Midbrain (tissue), 1 donor: Measurements from ENCODE around the gene DUXB.

Experiments
- DNase-seq: peaks from one replicate; lab custom pipeline; 2025; lab: John Stamatoyannopoulos, UW

Gene DUXB

GRCh38 chr16:75701361-75701760 lies at the start of gene DUXB:
Gene DUXB (minus strand): TSS chr16:75701461. CDS start chr16:75701418, 43 bp downstream.
- DNase-seq = no peak

GRCh38 chr16:75750528-75750927 lies 49.3 kb upstream of the DUXB start:
- no peak for DNase-seq

- DNase-seq = no peak
Observed at GRCh38 chr16:75746359-75746758, 45.1 kb upstream of the DUXB start.

GRCh38 chr16:75745823-75746222 lies 44.6 kb upstream of the DUXB start:
- no peak for DNase-seq

GRCh38 chr16:75745242-75745641 lies 44.0 kb upstream of the DUXB start:
- DNase-seq = no peak

- no peak for DNase-seq
Observed at GRCh38 chr16:75742424-75743047, 41.3 kb upstream of the DUXB start.

- DNase-seq = peak; percentile 48
Observed at GRCh38 chr16:75733305-75734211, 32.3 kb upstream of the DUXB start.

- DNase-seq = no peak
Observed at GRCh38 chr16:75732871-75733270, 31.6 kb upstream of the DUXB start.

GRCh38 chr16:75727221-75727620 lies 26.0 kb upstream of the DUXB start:
- no peak for DNase-seq

GRCh38 chr16:75726390-75726789 lies 25.1 kb upstream of the DUXB start, which contains the start of gene CPHXL:
Gene CPHXL (minus strand): TSS chr16:75726490. CDS start chr16:75726442, 48 bp downstream.
- no peak for DNase-seq

GRCh38 chr16:75718452-75718851 lies 17.2 kb upstream of the DUXB start:
- DNase-seq = no peak

- DNase-seq = no peak
Observed at GRCh38 chr16:75714661-75715060, 13.4 kb upstream of the DUXB start.

- DNase-seq = no peak
Observed at GRCh38 chr16:75710344-75710743, 9.1 kb upstream of the DUXB start.

- DNase-seq = no peak
Observed at GRCh38 chr16:75703306-75703705, 2.0 kb upstream of the DUXB start.

GRCh38 chr16:75702242-75702641 lies 981 bp upstream of the DUXB start:
- no peak for DNase-seq

GRCh38 chr16:75697571-75697970 lies 3.7 kb downstream of the DUXB start:
- no peak for DNase-seq

- no peak for DNase-seq
Observed at GRCh38 chr16:75695708-75696107, 5.6 kb downstream of the DUXB start.

GRCh38 chr16:75687361-75687760 lies 13.9 kb downstream of the DUXB start:
- DNase-seq = no peak

- DNase-seq = no peak
Observed at GRCh38 chr16:75682308-75682707, 19.0 kb downstream of the DUXB start.

GRCh38 chr16:75679366-75679765 lies 21.9 kb downstream of the DUXB start:
- no peak for DNase-seq

- DNase-seq = no peak
Observed at GRCh38 chr16:75676909-75677308, 24.4 kb downstream of the DUXB start, which contains the start of gene CPHXL2. Gene CPHXL2 (minus strand): TSS chr16:75677009. CDS start chr16:75676999, 10 bp downstream.

- DNase-seq = no peak
Observed at GRCh38 chr16:75667503-75667902, 33.8 kb downstream of the DUXB start.

- DNase-seq = peak; percentile 18
Observed at GRCh38 chr16:75660726-75661302, 40.4 kb downstream of the DUXB start.
